ENCODE data around the gene SGPL1. TPM values are rescaled to one million over a fixed set of nuclear protein-coding genes. Genes with fewer than 3 reads are reported as not detected.

The SGPL1 gene
- total RNA-seq, 3 donors from 2014 or later (not counting 1 experiment from before 2014, with no cell fraction given), result 33.7 to 48.4 (median 47.8) TPM

DNA sequence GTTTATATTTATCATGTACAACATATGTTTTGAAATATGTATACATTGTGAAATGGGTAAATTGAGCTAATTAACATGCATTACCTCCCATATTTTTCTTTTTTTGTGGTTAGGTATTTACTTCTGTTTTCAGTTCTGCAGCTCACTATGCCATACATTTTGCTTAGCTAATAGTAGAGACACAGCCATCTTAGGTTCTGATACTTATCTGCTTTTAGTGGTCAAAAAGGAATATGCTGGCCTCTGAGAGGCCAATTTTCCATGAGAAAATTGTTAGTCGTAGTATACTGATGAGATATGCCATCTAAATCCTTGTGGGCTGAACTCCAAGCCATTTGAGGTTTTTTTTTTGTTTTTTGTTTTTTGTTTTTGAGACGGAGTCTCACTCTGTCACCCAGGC is 31.0 kb downstream of the SGPL1 start:
- no peaks in the 10 kb centered on the region for H3K9me3 ChIP-seq (ENCODE audit: control insufficient read depth, insufficient read depth, low read length)
- WGBS (ENCODE audit: insufficient coverage), result 80% methylated on average over 2 of the region's 2 CpGs
- intact Hi-C loops (cut with micrococcal nuclease), result no loop called here
- Mint-ChIP-seq H3K9me3 (no peaks in the 10 kb centered on the region), H3K36me3 (peaks cover 14% of the 10 kb centered on the region), H3K27ac (no peak overlapping the region), H3K27me3 (ENCODE audit: low read depth in 2 of 2) (no peaks in the 10 kb centered on the region), H3K4me1 (peaks cover 9 to 13% of the 10 kb centered on the region in 2 donors), H3K4me3 (no peak overlapping the region)
- TF ChIP-seq, protein P1, sequence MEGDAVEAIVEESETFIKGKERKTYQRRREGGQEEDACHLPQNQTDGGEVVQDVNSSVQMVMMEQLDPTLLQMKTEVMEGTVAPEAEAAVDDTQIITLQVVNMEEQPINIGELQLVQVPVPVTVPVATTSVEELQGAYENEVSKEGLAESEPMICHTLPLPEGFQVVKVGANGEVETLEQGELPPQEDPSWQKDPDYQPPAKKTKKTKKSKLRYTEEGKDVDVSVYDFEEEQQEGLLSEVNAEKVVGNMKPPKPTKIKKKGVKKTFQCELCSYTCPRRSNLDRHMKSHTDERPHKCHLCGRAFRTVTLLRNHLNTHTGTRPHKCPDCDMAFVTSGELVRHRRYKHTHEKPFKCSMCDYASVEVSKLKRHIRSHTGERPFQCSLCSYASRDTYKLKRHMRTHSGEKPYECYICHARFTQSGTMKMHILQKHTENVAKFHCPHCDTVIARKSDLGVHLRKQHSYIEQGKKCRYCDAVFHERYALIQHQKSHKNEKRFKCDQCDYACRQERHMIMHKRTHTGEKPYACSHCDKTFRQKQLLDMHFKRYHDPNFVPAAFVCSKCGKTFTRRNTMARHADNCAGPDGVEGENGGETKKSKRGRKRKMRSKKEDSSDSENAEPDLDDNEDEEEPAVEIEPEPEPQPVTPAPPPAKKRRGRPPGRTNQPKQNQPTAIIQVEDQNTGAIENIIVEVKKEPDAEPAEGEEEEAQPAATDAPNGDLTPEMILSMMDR (IDR thresholded peaks at IDR 0.05), result no peak
- no peaks in the 10 kb centered on the region for H3K4me1 ChIP-seq (ENCODE audit: control insufficient read depth, insufficient read depth, low read length)
- H3K36me3 ChIP-seq (ENCODE audit: control insufficient read depth, insufficient read depth, low read length), result peaks cover 22% of the 10 kb centered on the region
- no peak overlapping the region for H3K4me3 ChIP-seq (ENCODE audit: low read length)
- DNase-seq (no peak), ATAC-seq (no peak)
- H3K27me3 ChIP-seq (ENCODE audit: control insufficient read depth, insufficient read depth, low read length), result no peaks in the 10 kb centered on the region
- no peak overlapping the region for H3K27ac ChIP-seq (ENCODE audit: low read length)

DNA sequence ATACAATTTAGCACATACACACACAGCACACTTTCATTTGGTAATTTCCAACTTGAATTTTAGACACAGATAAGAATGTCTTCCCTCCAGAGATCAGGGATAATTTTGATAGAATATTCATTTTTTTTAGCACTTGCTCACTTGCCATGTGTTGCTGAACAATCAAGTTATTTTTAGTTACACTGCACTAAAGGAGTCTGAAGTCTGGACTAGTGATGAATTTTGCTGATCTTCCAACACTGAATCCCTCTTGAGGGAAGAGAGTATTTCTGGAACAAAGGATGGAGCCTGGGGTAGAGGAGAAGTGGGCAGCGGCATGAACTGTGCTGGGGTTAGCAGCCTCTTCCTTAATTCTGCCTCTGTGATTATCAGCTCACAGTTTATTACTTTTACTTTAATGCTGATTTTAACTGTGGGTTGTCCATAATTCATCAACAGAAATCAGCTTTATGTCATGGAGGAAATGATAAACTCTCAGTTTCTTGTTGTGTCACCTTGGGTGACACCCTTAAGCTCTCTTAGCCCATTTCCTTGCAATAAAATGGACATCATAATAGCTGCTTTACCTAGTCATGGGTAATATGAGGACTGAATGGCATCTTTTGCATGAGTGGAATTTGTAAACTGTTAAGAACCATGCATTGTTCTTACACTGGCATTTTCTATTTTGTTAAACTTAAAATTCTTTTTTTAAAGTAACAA is 32.1 kb downstream of the SGPL1 start:
- Mint-ChIP-seq H3K4me1 (peaks cover 6 to 9% of the 10 kb centered on the region in 2 donors), H3K27me3 (ENCODE audit: low read depth in 2 of 2) (no peaks in the 10 kb centered on the region), H3K27ac (no peak overlapping the region), H3K9me3 (no peaks in the 10 kb centered on the region), H3K4me3 (no peak overlapping the region), H3K36me3 (peaks cover 14% of the 10 kb centered on the region)
- no peaks in the 10 kb centered on the region for H3K27me3 ChIP-seq (ENCODE audit: control insufficient read depth, insufficient read depth, low read length)
- no peak for DNase-seq
- TF ChIP-seq, protein P1 (IDR thresholded peaks at IDR 0.05), result no peak
- intact Hi-C loops (cut with micrococcal nuclease), result no loop called here
- H3K4me3 ChIP-seq (ENCODE audit: low read length), result no peak overlapping the region
- no peak overlapping the region for H3K27ac ChIP-seq (ENCODE audit: low read length)
- WGBS (ENCODE audit: insufficient coverage), result no CpG with 5 or more reads among the region's 1 CpG
- no peaks in the 10 kb centered on the region for H3K9me3 ChIP-seq (ENCODE audit: control insufficient read depth, insufficient read depth, low read length)
- H3K4me1 ChIP-seq (ENCODE audit: control insufficient read depth, insufficient read depth, low read length), result no peaks in the 10 kb centered on the region
- ATAC-seq, result no peak
- H3K36me3 ChIP-seq (ENCODE audit: control insufficient read depth, insufficient read depth, low read length), result peaks cover 29% of the 10 kb centered on the region

DNA sequence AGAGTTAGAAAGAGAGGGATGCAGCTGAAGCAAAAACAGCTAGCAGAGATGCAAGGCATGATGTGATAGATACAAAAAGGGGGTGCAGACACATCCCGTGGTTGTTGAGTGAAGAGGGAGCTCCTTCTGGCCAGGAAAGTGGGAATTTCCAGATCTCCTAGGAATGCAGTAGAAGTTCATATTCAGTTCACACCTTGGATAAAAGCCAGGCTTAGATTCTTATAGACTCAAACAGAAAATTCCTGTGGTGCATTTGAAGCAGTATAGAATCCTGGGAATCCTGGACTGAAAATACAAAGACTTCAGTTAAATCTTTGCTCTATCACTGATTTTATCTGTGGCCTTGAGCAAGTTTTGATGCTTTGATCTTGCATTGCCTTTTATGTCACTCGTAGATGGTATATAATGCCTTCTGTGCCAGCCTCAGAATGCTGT is 33.9 kb downstream of the SGPL1 start:
- intact Hi-C loops (cut with micrococcal nuclease), result no loop called here
- Histone ChIP-seq H3K9me3 (ENCODE audit: control insufficient read depth, insufficient read depth, low read length) (no peaks in the 10 kb centered on the region), H3K4me3 (ENCODE audit: low read length) (no peak overlapping the region), H3K4me1 (ENCODE audit: control insufficient read depth, insufficient read depth, low read length) (no peaks in the 10 kb centered on the region), H3K27me3 (ENCODE audit: control insufficient read depth, insufficient read depth, low read length) (no peaks in the 10 kb centered on the region), H3K27ac (ENCODE audit: low read length) (no peak overlapping the region), H3K36me3 (ENCODE audit: control insufficient read depth, insufficient read depth, low read length) (peaks cover 32% of the 10 kb centered on the region)
- Mint-ChIP-seq H3K27me3 (ENCODE audit: low read depth in 2 of 2) (no peaks in the 10 kb centered on the region), H3K4me1 (peaks cover 0 to 9% of the 10 kb centered on the region in 2 donors), H3K36me3 (peaks cover 14% of the 10 kb centered on the region), H3K9me3 (no peaks in the 10 kb centered on the region), H3K4me3 (no peak overlapping the region), H3K27ac (no peak overlapping the region)
- DNase-seq (no peak), ATAC-seq (no peak)
- TF ChIP-seq, protein P1 (IDR thresholded peaks at IDR 0.05), result no peak
- 89% methylated on average over 2 of the region's 2 CpGs for whole genome bisulfite sequencing (ENCODE audit: insufficient coverage)

DNA sequence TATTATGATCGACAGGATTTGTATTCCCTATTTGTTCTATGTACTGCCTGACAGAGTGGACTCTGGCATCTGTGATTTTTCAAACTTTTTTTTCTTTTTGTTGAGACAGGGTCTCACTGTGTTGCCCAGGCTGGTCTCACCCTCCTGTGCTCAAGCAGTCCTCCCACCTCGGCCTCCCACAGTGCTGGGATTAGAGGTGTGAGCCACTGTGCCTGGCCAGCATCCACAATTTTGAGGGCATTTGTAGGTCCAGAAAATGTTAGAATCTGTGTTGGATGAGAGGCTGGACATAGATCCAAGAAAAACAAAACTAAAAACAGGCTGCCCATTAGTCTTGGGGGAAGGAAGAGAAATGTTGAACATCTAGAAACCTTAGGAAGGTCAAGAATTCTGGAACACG is 34.3 kb downstream of the SGPL1 start:
- H3K4me3 Mint-ChIP-seq, result no peak overlapping the region
- Histone ChIP-seq H3K27ac (ENCODE audit: low read length) (no peak overlapping the region), H3K9me3 (ENCODE audit: control insufficient read depth, insufficient read depth, low read length) (no peaks in the 10 kb centered on the region), H3K4me1 (ENCODE audit: control insufficient read depth, insufficient read depth, low read length) (no peaks in the 10 kb centered on the region), H3K36me3 (ENCODE audit: control insufficient read depth, insufficient read depth, low read length) (peaks cover 34% of the 10 kb centered on the region), H3K4me3 (ENCODE audit: low read length) (no peak overlapping the region), H3K27me3 (ENCODE audit: control insufficient read depth, insufficient read depth, low read length) (no peaks in the 10 kb centered on the region)
- H3K9me3 Mint-ChIP-seq, result no peaks in the 10 kb centered on the region
- TF ChIP-seq, protein P1 (IDR thresholded peaks at IDR 0.05), result no peak
- peaks cover 14% of the 10 kb centered on the region for H3K36me3 Mint-ChIP-seq
- H3K4me1 Mint-ChIP-seq, result peaks cover 0 to 9% of the 10 kb centered on the region in 2 donors
- H3K27ac Mint-ChIP-seq, result no peak overlapping the region
- WGBS (ENCODE audit: insufficient coverage), result 97% methylated on average over 3 of the region's 3 CpGs
- DNase-seq (no peak), ATAC-seq (no peak)
- no peaks in the 10 kb centered on the region for H3K27me3 Mint-ChIP-seq (ENCODE audit: low read depth in 2 of 2)
- intact Hi-C loops (cut with micrococcal nuclease), result no loop called here

All from natural killer cell (primary cell).